Measurements from ENCODE around the gene PHLPP1.

Gene PHLPP1

DNA sequence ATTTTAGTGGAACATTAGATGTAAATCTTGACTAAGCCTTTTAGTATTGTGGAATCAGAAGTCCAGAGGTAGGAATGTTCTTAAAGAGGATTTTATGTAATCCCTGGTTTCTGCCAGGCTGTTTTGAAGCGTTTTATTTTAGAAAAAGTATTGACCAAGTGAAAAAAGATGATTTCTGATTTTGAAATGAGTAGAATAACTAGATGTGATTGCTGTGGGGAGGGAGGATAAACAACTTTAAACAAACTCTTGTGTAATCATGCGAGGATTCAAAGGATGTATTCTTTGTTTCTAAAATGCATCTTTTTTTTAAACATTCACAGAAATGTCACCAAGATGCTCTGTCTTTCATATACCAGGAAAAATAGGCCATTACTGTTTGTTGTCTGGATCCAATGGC lies 53.9 kb downstream of the PHLPP1 start:
- Histone ChIP-seq H3K36me3 (ENCODE audit: control insufficient read depth, insufficient read depth, low read length) (no peaks in the 10 kb centered on the region), H3K27me3 (replicated peaks; ENCODE audit: control insufficient read depth, insufficient read depth, low read length, poor library complexity, severe bottlenecking) (no peaks in the 10 kb centered on the region), H3K4me1 (ENCODE audit: control insufficient read depth, insufficient read depth, low read length, poor library complexity, severe bottlenecking) (no peaks in the 10 kb centered on the region), H3K27ac (ENCODE audit: insufficient read depth, low read length, poor library complexity, severe bottlenecking) (no peak overlapping the region), H3K9me3 (ENCODE audit: control insufficient read depth, low read length) (no peaks in the 10 kb centered on the region), H3K4me3 (ENCODE audit: insufficient read depth, low read depth, low read length, poor library complexity, severe bottlenecking) (no peak overlapping the region)
- no peak for DNase-seq

DNA sequence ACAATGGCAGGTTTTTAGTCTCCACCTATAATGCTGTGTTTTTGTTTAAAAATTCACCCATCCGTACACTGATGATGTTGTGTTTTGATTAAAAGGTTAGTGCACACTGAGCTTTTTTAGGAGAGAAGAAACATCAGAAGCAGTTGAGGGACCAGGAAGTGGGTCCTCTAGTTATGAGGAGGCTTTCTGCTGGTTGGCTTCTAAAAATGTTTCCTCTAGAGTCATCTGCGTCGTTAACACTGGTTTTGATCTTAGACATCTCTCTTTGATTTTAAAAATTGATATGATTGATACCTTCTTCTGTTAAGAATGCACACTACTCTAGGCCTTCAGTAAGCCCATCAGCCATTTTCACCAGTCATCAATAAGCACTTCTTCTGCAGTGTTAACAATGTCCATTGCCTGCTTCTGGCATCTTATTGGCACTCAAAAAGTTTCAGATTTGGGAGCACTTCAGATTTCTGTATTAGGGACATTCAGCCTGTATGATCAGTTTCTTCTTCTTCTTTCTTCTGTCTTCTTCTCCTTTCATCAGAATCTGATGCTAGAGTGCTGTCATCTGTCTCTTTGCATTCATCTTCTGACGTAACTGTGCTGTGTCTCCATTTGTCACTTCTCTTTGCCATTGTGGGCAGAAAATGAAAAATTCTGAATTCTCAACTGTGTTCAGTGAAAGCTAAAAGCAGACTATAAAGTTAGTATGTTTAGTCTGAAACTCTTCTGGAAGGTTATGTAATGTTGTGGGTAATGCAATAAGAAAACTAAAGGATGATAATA lies 56.3 kb downstream of the PHLPP1 start:
- no peak overlapping the region for H3K27ac ChIP-seq (ENCODE audit: insufficient read depth, low read length, poor library complexity, severe bottlenecking)
- no peak for DNase-seq
- no peaks in the 10 kb centered on the region for H3K4me1 ChIP-seq (ENCODE audit: control insufficient read depth, insufficient read depth, low read length, poor library complexity, severe bottlenecking)
- H3K9me3 ChIP-seq (ENCODE audit: control insufficient read depth, low read length): no peaks in the 10 kb centered on the region
- no peaks in the 10 kb centered on the region for H3K27me3 ChIP-seq (replicated peaks; ENCODE audit: control insufficient read depth, insufficient read depth, low read length, poor library complexity, severe bottlenecking)
- no peak overlapping the region for H3K4me3 ChIP-seq (ENCODE audit: insufficient read depth, low read depth, low read length, poor library complexity, severe bottlenecking)
- H3K36me3 ChIP-seq (ENCODE audit: control insufficient read depth, insufficient read depth, low read length): no peaks in the 10 kb centered on the region

DNA sequence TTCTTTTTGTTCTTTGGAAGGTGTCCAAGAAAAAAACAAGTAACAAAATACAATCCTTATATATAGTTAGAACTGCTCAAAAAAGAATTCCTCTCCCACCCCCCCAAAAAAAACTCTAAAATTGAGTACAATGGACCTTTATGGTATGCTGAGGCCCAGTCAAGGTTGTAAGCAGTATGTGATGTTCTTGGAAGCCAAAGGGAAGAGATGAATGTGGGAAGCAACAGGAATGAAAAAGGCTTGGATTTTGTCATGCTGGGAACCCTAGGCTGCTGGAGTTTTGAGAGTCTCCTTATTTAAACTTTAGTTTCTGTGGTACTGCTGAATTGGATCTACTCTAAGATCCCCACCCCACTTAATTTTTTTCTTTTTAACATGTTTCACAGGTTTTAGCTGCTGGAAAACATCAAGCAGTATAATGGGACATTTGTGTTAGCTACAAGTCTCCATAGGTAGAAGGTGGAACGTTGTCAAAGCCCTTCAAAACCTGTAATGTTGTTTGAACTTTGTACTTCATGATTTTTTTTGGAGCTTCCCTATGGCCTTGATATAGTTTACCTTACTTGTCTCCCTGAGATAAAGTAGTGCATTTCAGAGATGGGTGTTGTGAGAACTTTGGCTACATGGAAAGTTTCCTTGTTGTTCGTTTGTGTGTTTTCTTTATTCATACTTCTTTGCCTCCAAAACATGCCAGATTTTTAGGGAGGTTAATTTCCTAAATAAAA lies 57.7 kb downstream of the PHLPP1 start:
- H3K27me3 ChIP-seq (replicated peaks; ENCODE audit: control insufficient read depth, insufficient read depth, low read length, poor library complexity, severe bottlenecking): no peaks in the 10 kb centered on the region
- no peaks in the 10 kb centered on the region for H3K4me1 ChIP-seq (ENCODE audit: control insufficient read depth, insufficient read depth, low read length, poor library complexity, severe bottlenecking)
- no peaks in the 10 kb centered on the region for H3K9me3 ChIP-seq (ENCODE audit: control insufficient read depth, low read length)
- no peak overlapping the region for H3K27ac ChIP-seq (ENCODE audit: insufficient read depth, low read length, poor library complexity, severe bottlenecking)
- DNase-seq: no peak
- no peaks in the 10 kb centered on the region for H3K36me3 ChIP-seq (ENCODE audit: control insufficient read depth, insufficient read depth, low read length)
- no peak overlapping the region for H3K4me3 ChIP-seq (ENCODE audit: insufficient read depth, low read depth, low read length, poor library complexity, severe bottlenecking)

DNA sequence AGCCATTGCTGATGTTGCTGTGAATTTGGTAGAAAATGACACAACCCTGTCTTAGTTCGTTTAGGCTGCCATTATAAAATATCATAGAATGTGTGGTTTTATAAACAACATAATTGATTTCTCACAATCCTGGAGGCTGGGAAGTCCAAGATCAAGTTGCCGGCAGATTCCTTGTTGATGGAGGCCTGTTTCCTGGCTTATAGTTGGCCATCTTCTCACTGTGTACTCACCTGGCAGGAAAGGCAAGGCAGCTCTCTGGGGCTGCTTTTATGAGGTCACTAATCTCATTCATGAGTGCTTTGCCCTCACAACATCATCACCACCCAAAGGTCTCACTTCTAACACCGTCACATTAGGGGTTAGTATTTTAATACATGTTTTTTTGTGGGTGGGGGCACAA lies 58.4 kb downstream of the PHLPP1 start:
- no peak for DNase-seq

DNA sequence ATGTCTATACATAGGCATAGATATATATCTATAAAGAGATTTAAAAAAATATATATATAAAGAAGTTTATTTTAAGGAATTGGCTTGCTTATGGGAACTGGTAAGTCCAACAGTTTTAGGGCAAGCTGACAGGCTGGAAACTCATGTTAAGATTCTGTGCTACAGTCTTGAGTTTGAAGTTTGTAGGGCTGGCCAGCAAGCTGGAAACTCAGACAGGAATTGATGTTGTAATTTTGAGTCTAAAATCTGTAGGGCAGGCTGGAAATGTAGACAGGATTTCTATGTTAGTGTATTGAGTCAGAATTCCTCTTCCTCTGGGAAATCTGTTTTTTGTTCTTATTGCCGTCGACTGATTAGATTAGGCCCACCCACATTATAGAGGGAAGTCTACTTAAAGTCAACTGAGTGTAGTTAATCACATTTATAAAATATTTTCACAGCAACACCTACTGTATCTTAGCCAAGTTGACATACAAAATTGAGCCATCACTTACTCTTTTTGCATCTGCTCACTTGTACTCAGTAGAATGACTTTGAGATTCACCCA lies 60.8 kb downstream of the PHLPP1 start:
- no peak overlapping the region for H3K4me3 ChIP-seq (ENCODE audit: insufficient read depth, low read depth, low read length, poor library complexity, severe bottlenecking)
- H3K27me3 ChIP-seq (replicated peaks; ENCODE audit: control insufficient read depth, insufficient read depth, low read length, poor library complexity, severe bottlenecking): no peaks in the 10 kb centered on the region
- no peak for DNase-seq
- H3K9me3 ChIP-seq (ENCODE audit: control insufficient read depth, low read length): no peaks in the 10 kb centered on the region
- H3K36me3 ChIP-seq (ENCODE audit: control insufficient read depth, insufficient read depth, low read length): no peaks in the 10 kb centered on the region
- H3K27ac ChIP-seq (ENCODE audit: insufficient read depth, low read length, poor library complexity, severe bottlenecking): no peak overlapping the region
- H3K4me1 ChIP-seq (ENCODE audit: control insufficient read depth, insufficient read depth, low read length, poor library complexity, severe bottlenecking): no peaks in the 10 kb centered on the region

More for the DNA sequence above, 58.4 kb downstream of the PHLPP1 start:
- Histone ChIP-seq H3K36me3 (ENCODE audit: control insufficient read depth, insufficient read depth, low read length) (no peaks in the 10 kb centered on the region), H3K27me3 (replicated peaks; ENCODE audit: control insufficient read depth, insufficient read depth, low read length, poor library complexity, severe bottlenecking) (no peaks in the 10 kb centered on the region), H3K4me3 (ENCODE audit: insufficient read depth, low read depth, low read length, poor library complexity, severe bottlenecking) (no peak overlapping the region), H3K27ac (ENCODE audit: insufficient read depth, low read length, poor library complexity, severe bottlenecking) (no peak overlapping the region), H3K9me3 (ENCODE audit: control insufficient read depth, low read length) (no peaks in the 10 kb centered on the region), H3K4me1 (ENCODE audit: control insufficient read depth, insufficient read depth, low read length, poor library complexity, severe bottlenecking) (no peaks in the 10 kb centered on the region)

DNA sequence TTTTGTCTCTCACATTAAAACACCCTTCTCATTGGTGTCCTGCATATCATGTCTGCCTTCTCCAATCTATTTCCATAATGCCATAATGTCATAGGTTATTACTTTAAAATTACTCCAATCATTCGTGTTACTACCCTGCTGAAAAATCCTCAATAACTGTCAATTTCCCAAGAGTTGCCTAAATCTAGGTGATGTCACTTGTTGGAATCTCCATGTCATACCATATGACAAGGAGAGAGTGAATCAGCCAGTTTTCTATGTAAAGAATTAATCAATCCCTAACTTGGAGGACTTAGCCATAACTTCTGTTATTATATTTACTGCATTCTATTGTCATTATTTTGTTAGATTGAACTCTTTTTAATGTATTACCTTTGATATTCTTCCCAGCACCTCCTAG lies 62.5 kb downstream of the PHLPP1 start:
- Histone ChIP-seq H3K4me3 (ENCODE audit: insufficient read depth, low read depth, low read length, poor library complexity, severe bottlenecking) (no peak overlapping the region), H3K27me3 (replicated peaks; ENCODE audit: control insufficient read depth, insufficient read depth, low read length, poor library complexity, severe bottlenecking) (no peaks in the 10 kb centered on the region), H3K36me3 (ENCODE audit: control insufficient read depth, insufficient read depth, low read length) (no peaks in the 10 kb centered on the region), H3K9me3 (ENCODE audit: control insufficient read depth, low read length) (no peaks in the 10 kb centered on the region), H3K27ac (ENCODE audit: insufficient read depth, low read length, poor library complexity, severe bottlenecking) (no peak overlapping the region), H3K4me1 (ENCODE audit: control insufficient read depth, insufficient read depth, low read length, poor library complexity, severe bottlenecking) (no peaks in the 10 kb centered on the region)
- DNase-seq: no peak

DNA sequence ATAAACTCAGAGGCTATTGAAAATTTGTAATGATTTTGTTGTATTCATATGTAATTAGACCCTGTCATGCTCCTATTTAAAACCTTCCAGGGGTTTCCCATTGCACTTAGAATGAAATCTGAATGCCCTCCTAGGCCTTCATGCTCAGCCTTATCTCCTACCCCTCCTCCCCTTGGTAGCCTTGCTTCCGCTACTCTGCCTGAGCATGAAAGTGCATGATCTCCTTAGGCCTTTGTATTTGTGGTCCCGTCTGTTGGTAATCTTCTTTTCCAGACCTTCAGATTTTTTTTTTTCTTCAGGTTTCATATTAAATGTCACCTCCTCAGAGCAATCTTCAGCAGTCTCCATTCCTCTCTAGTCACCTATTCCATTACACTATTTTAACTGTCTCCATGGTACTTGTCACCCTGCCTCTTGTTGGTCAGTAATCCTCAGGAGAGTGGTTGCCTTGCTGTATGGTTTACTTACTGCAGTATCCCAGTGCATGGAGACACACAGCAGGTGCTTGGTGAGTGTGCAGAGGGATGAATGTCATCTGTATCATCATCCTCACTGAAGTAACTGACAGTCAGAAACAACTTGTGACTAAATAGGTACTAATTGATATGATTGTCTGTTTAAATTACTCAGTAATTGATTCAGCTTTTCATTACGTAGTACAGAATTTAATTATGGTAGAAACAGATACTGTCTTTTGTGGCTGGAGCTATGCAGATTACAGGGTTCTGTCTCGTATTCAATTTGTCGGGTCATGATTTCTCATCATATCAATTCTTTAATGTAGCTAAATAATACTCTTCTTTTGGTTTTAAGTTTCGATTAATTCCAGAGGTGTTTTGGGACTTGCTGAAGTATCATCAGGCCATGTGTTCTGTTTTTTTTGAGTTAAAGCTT lies 63.9 kb downstream of the PHLPP1 start:
- no peaks in the 10 kb centered on the region for H3K36me3 ChIP-seq (ENCODE audit: control insufficient read depth, insufficient read depth, low read length)
- H3K4me3 ChIP-seq (ENCODE audit: insufficient read depth, low read depth, low read length, poor library complexity, severe bottlenecking): no peak overlapping the region
- DNase-seq: no peak
- H3K27me3 ChIP-seq (replicated peaks; ENCODE audit: control insufficient read depth, insufficient read depth, low read length, poor library complexity, severe bottlenecking): no peaks in the 10 kb centered on the region
- H3K9me3 ChIP-seq (ENCODE audit: control insufficient read depth, low read length): no peaks in the 10 kb centered on the region
- H3K4me1 ChIP-seq (ENCODE audit: control insufficient read depth, insufficient read depth, low read length, poor library complexity, severe bottlenecking): no peaks in the 10 kb centered on the region
- H3K27ac ChIP-seq (ENCODE audit: insufficient read depth, low read length, poor library complexity, severe bottlenecking): no peak overlapping the region

DNA sequence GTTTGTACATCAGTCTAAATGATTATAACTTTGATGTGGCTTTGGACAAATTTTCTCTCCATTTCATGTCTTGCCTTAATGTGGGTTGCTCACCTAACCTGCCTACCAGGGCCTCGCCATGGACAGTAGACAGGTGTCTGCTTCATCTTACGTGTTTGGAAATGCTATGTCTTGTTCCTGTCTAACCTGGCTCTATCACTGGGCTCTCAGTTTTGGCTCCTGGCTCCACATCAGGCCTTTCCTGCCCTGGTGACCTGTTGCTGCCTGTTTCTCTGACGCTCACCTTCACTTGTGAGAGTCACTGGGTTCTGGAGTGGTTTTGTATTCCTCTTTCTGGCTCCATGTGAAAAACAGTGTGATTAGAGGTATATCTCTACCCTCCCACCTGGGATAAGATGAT lies 65.9 kb downstream of the PHLPP1 start:
- H3K4me1 ChIP-seq (ENCODE audit: control insufficient read depth, insufficient read depth, low read length, poor library complexity, severe bottlenecking): no peaks in the 10 kb centered on the region

DNA sequence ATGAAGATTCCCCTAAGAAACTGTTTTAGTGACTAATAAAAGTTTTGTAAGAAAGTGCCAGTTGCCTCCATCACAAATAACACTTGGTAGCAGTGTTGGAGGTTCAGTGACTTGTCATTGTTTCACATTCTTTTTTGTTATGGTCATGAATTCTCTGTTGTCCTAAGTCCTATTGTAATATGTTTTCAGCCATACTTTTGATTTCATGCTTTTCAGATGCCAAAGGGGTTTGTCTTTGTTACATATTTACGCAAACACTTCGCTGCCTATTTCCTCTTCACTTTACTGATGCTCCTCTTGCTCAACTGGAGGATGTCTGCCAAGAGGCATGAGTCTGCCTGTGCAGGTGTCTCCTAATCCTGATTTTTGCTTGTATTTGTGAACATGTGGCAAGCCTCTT lies 66.6 kb downstream of the PHLPP1 start:
- no peaks in the 10 kb centered on the region for H3K27me3 ChIP-seq (replicated peaks; ENCODE audit: control insufficient read depth, insufficient read depth, low read length, poor library complexity, severe bottlenecking)
- H3K4me3 ChIP-seq (ENCODE audit: insufficient read depth, low read depth, low read length, poor library complexity, severe bottlenecking): no peak overlapping the region
- H3K36me3 ChIP-seq (ENCODE audit: control insufficient read depth, insufficient read depth, low read length): no peaks in the 10 kb centered on the region
- no peaks in the 10 kb centered on the region for H3K9me3 ChIP-seq (ENCODE audit: control insufficient read depth, low read length)
- H3K4me1 ChIP-seq (ENCODE audit: control insufficient read depth, insufficient read depth, low read length, poor library complexity, severe bottlenecking): no peaks in the 10 kb centered on the region
- no peak overlapping the region for H3K27ac ChIP-seq (ENCODE audit: insufficient read depth, low read length, poor library complexity, severe bottlenecking)
- DNase-seq: no peak

More for the DNA sequence above, 65.9 kb downstream of the PHLPP1 start:
- Histone ChIP-seq H3K36me3 (ENCODE audit: control insufficient read depth, insufficient read depth, low read length) (no peaks in the 10 kb centered on the region), H3K9me3 (ENCODE audit: control insufficient read depth, low read length) (no peaks in the 10 kb centered on the region), H3K27ac (ENCODE audit: insufficient read depth, low read length, poor library complexity, severe bottlenecking) (no peak overlapping the region), H3K4me3 (ENCODE audit: insufficient read depth, low read depth, low read length, poor library complexity, severe bottlenecking) (no peak overlapping the region), H3K27me3 (replicated peaks; ENCODE audit: control insufficient read depth, insufficient read depth, low read length, poor library complexity, severe bottlenecking) (no peaks in the 10 kb centered on the region)
- no peak for DNase-seq

All from effector memory CD4-positive, alpha-beta T cell (primary cell).